OCI-LY1 (cell line): Measurements from ENCODE around the gene OR10J4.

ENCODE experiments used
- CTCF ChIP-seq: fragments of 200-600 bp; sonication (generic), shearing (Covaris generic); IDR thresholded peaks from 2 replicates; pipeline ENCODE4 v1.5.1; 2017; ENCODE audit warnings: mild to moderate bottlenecking, antibody characterized with exemption, low read length, moderate library complexity, mixed read lengths
- EZH2 ChIP-seq: fragments of 200-600 bp; sonication (generic), shearing (Covaris generic); IDR thresholded peaks from 2 replicates; pipeline ENCODE4 v1.8.0; 2017; ENCODE audit warnings: borderline replicate concordance, mixed run types, mild to moderate bottlenecking, antibody characterized with exemption, low read length, moderate library complexity, mixed read lengths

GRCh38 chr1:159442428-159442827, 10.4 kb downstream of the OR10J4 start:
- no peak for TF ChIP-seq CTCF
- no peak for TF ChIP-seq EZH2
